ENCODE data around the gene RPUSD4.
A peak's percentile ranks its signal among the peaks of the same experiment; 100 is the strongest.

The RPUSD4 gene

GRCh38 chr11:126212089-126212660, 725 bp upstream of the RPUSD4 start:
- DNase-seq: peak in 1 of 2 experiments; percentile 44

GRCh38 chr11:126210871-126211235, 597 bp downstream of the RPUSD4 start:
- DNase-seq: peak in 1 of 2 experiments; percentile 40

DNA sequence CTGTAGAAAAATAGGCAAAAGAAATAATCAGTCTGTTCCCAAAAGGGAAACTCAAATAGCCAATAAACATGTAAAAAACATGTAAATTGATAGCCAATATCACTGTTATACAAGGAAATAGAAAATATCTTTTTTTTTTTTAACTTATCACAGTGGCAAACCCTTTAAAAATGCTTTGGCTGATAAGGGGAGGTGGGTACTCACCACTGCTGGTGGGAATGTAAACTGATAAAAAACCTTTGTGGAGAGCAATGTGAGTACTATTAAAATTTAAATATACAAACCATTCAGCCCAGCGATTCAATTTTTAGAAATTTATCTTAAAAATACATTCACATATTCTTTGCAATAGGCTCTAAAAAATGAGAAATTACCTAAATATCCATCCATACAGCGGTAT, 3.6 kb downstream of the RPUSD4 start:
- no peak for DNase-seq

DNA sequence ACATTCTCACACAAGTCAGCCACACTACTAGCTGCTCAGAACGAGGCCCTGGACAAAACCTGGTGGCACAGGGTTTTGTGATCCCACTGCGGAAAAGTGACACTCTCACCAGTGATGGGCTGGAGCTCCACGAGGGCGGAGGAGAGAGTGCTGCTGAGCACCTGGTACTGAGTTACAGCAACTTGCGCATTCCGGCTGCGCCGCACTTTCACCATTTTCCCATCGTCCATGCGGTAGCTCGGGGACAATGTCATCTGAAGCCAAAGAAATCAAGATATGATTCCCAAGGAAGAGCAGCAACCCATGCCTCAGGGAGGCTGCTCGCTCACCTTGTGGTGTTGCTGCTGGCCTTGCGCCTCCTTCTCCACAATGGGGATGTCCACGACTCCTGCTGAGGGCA, 6.1 kb downstream of the RPUSD4 start:
- DNase-seq: no peak

DNA sequence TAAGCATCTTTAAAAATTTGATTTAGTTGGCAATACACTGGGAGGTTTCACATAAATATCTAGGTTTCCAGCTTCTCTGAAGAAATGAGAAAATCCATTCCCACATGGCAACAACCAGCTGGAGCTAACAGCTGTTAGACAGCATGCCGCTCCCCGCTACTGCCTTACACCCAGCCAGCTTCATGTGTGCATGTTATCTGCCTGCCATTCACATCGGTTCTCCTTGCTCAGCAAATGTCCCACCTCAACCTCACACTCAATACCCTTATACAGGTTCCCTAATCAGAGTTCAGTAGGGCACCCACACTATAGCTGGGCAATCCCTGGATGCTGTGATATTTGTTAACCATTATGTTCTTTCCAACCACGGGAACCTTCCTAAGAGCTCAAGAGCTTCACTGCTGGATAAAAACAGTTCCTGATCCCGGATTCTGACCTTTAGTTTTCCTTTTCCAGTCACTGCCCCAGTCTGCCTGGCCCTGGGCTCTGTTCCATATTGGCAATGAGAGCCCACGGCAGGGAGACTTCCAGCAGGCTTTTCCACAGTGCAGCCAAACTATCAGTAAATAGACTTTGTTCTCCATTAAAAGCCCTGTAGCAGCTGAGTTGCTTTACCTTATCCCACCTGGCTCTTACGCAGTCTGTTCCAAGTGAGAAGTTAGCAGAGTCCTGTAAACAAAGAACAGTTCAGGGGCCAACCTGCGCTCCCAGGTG, 8.6 kb downstream of the RPUSD4 start:
- DNase-seq: no peak

DNA sequence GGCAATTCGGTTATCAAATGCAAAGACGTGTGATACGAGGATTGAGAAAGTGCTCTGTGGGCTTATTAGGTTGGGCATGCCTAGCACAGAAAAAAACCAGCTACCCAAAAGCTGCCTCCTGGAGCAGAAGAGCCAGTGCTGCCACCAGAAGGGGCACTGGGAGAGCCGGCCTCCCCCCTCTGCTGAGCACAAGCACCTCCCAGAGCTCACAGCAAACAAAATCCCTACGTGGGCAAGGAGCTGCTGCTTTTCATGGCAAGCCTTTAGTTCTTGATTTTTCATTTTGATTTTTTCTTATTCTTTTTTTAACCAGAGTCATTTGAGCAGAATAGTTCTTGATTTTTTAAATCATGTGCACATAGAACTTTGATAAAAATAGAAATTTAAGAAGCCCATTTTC, 12.8 kb downstream of the RPUSD4 start:
- no peak for DNase-seq

GRCh38 chr11:126197277-126197939, 14.0 kb downstream of the RPUSD4 start:
- DNase-seq: no peak

GRCh38 chr11:126195119-126195518, 16.3 kb downstream of the RPUSD4 start:
- DNase-seq: no peak

- DNase-seq: peak; percentile 59 to 77
Observed at GRCh38 chr11:126194121-126194543, 17.3 kb downstream of the RPUSD4 start.

- DNase-seq: no peak
Observed at GRCh38 chr11:126193038-126193478, 18.4 kb downstream of the RPUSD4 start.

DNA sequence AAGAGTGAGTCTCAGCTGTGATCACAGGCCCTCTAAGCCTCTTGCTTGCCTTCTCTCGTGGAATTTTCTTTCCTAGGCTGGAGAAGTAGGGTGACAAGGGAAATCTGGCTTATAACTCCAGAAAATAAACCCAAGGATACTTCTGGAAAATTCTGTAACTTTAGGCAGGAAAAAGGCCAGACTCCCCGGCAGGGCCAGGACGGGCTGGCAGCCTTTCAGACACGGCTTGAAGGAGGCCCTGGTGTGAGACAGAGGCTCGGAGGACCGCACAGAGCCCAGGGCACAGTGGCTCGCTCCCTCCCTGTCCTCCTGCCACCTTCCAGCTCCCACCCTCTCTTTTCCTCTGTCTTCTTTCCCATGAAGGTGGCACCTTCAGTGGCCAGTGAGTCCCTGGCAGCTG, 19.1 kb downstream of the RPUSD4 start:
- DNase-seq: no peak

DNA sequence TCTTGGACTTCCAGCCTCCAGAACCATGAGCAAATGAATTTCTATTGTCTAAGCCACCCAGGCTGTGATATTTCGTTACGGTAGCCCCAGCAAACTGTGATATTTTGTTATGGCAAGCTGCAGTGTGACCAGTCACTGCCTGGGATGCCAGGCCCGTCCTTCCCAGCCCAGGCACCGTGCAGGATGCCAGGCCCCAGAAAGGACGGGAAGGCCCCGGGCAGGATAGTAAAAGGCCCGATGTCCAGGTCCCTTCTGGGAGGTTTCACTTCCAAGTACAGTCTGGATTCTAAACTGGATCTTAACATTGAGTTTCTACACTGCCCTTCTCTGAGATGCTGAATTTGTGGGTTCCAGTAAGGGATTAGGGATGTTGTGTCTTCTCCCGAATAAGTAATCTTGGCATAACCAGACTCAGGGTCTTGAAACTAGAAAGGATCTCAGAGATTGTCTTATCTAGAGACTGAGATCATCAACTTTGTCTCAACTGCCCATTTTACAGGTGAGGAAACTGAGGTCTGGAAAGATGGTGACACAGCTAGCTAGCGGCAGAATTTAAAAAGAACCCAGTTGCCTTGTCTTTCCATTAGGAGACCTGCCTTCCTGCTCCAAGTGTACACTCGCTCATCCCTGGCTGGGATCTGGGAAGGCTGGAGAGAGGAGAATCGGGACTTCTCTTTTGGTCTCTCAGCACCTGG, 19.9 kb downstream of the RPUSD4 start:
- DNase-seq: no peak

DNA sequence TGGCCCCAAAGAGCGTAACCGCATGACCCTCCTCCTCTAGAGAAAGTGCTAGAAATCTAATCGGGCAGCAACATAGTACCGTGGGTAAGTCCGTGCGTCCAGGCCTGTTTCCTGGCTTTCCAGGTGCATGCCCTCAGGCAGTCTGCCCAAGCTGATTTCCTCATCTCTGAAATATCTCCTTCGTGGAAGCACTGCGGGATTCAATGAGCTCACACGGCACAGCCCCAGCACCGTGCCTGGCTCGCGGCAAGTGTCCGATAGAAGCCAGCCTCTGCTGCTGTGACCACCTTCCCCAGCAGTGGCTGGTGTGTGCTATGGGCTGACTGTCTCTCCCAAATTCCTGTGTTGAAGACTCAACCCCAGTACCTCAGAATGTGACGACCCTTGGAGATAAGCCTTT, 20.7 kb downstream of the RPUSD4 start:
- no peak for DNase-seq

- no peak for DNase-seq
Observed at GRCh38 chr11:126189109-126189929, 22.1 kb downstream of the RPUSD4 start.

- DNase-seq: no peak
Observed at GRCh38 chr11:126188332-126189108, 22.9 kb downstream of the RPUSD4 start.

GRCh38 chr11:126186708-126187529, 24.5 kb downstream of the RPUSD4 start:
- no peak for DNase-seq

- DNase-seq: no peak
Observed at GRCh38 chr11:126186025-126186698, 25.3 kb downstream of the RPUSD4 start.

GRCh38 chr11:126185259-126186024, 26.0 kb downstream of the RPUSD4 start:
- DNase-seq: no peak

GRCh38 chr11:126182787-126183445, 28.5 kb downstream of the RPUSD4 start:
- peak; percentile 3 to 11 for DNase-seq
